ENCODE measurements around the gene AHDC1.

Gene AHDC1

GRCh38 chr1:27517907-27518718 lies 85.8 kb downstream of the AHDC1 start:
- no peaks in the 10 kb centered on the region for H3K36me3 ChIP-seq (ENCODE audit: control insufficient read depth, insufficient read depth, low read length)
- peak overlapping the region; percentile 17 for H3K9ac ChIP-seq (ENCODE audit: low read length)
- H2BK15ac ChIP-seq (replicated peaks; ENCODE audit: low read depth) = no peak overlapping the region
- no peak overlapping the region for H4K5ac ChIP-seq (ENCODE audit: low read length)
- no peaks in the 10 kb centered on the region for H3K79me2 ChIP-seq (ENCODE audit: control insufficient read depth, insufficient read depth, low read length)
- H3K4me2 ChIP-seq (ENCODE audit: low read length) = no peak overlapping the region
- H3K27me3 ChIP-seq (ENCODE audit: insufficient read depth, low read length, poor library complexity) = no peaks in the 10 kb centered on the region
- peaks cover 7% of the 10 kb centered on the region for H3K4me1 ChIP-seq (ENCODE audit: control insufficient read depth, low read depth, low read length)
- H3K18ac ChIP-seq (ENCODE audit: low read length) = no peak overlapping the region
- peak overlapping the region; percentile 49 for H3K56ac ChIP-seq (ENCODE audit: low read length)
- no peak overlapping the region for H2AK5ac ChIP-seq (ENCODE audit: low read length)
- no CpG with 5 or more reads among the region's 21 CpGs for WGBS (ENCODE audit: extremely low coverage, insufficient coverage, low lambda C conversion rate)
- no peak overlapping the region for H3K27ac ChIP-seq (ENCODE audit: low read depth, low read length)
- peak overlapping the region; percentile 35 for H2BK5ac ChIP-seq (ENCODE audit: low read length)
- peak; percentile 81 for DNase-seq
- H3K4ac ChIP-seq (ENCODE audit: low read depth, low read length) = no peak overlapping the region
- no peaks in the 10 kb centered on the region for H3K79me1 ChIP-seq (ENCODE audit: low read length)
- H3K23ac ChIP-seq (ENCODE audit: low read length) = no peak overlapping the region
- no peak overlapping the region for H2BK120ac ChIP-seq (ENCODE audit: low read depth, low read length)
- H3K4me3 ChIP-seq (ENCODE audit: low read length) = no peak overlapping the region
- H4K8ac ChIP-seq (ENCODE audit: low read depth, low read length) = no peak overlapping the region

DNA sequence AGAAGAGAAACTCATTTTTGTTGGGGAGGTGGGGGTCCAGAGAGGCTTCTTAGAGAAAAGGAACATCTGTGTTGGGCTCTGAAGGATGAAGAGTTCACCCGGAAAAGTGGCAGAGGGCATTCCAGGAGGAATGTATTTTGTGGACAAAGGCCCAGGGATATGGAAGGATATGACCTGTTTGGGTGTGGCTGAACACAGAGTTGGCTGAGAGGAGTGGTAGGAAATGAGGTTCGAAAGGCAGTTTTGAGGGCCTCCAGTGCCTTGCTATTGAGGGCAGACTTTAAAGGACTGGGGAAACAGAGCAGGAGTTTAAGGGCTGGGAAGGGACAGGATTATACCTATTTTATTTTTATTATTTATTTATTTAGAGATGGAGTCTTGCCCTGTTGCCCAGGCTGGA lies 86.6 kb downstream of the AHDC1 start:
- no peak overlapping the region for H4K5ac ChIP-seq (ENCODE audit: low read length)
- no peaks in the 10 kb centered on the region for H3K36me3 ChIP-seq (ENCODE audit: control insufficient read depth, insufficient read depth, low read length)
- H3K9ac ChIP-seq (ENCODE audit: low read length) = no peak overlapping the region
- WGBS (ENCODE audit: extremely low coverage, insufficient coverage, low lambda C conversion rate) = no CpG with 5 or more reads among the region's 2 CpGs
- no peak overlapping the region for H3K23ac ChIP-seq (ENCODE audit: low read length)
- H3K18ac ChIP-seq (ENCODE audit: low read length) = no peak overlapping the region
- no peak overlapping the region for H3K27ac ChIP-seq (ENCODE audit: low read depth, low read length)
- DNase-seq = no peak
- H3K4me2 ChIP-seq (ENCODE audit: low read length) = no peak overlapping the region
- H2BK5ac ChIP-seq (ENCODE audit: low read length) = no peak overlapping the region
- no peak overlapping the region for H3K56ac ChIP-seq (ENCODE audit: low read length)
- no peak overlapping the region for H3K4ac ChIP-seq (ENCODE audit: low read depth, low read length)
- H3K4me1 ChIP-seq (ENCODE audit: control insufficient read depth, low read depth, low read length) = peaks cover 7% of the 10 kb centered on the region
- no peak overlapping the region for H2BK15ac ChIP-seq (replicated peaks; ENCODE audit: low read depth)
- no peaks in the 10 kb centered on the region for H3K79me1 ChIP-seq (ENCODE audit: low read length)
- H3K79me2 ChIP-seq (ENCODE audit: control insufficient read depth, insufficient read depth, low read length) = no peaks in the 10 kb centered on the region
- H2BK120ac ChIP-seq (ENCODE audit: low read depth, low read length) = no peak overlapping the region
- no peak overlapping the region for H4K8ac ChIP-seq (ENCODE audit: low read depth, low read length)
- no peak overlapping the region for H2AK5ac ChIP-seq (ENCODE audit: low read length)
- H3K27me3 ChIP-seq (ENCODE audit: insufficient read depth, low read length, poor library complexity) = no peaks in the 10 kb centered on the region
- H3K4me3 ChIP-seq (ENCODE audit: low read length) = no peak overlapping the region

DNA sequence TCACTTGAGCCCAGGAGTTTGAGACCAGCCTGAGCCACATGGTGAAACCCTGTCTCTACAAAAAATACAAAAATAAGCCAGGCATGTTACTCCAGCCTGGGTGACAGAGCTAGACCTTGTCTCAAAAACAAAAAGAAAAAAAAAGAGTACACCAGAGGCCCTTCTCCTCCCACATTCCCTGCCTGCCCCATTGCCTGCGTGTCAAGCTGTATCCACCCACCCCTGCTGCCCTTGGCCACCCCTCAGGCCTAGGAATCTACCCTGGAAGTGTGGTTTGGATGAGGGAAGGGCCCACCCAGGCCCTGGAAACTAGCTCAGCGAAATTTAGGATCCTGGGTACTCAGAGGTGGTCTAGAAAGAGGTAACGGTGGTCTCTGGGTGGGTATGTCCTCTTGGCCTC lies 88.3 kb downstream of the AHDC1 start:
- no peaks in the 10 kb centered on the region for H3K36me3 ChIP-seq (ENCODE audit: control insufficient read depth, insufficient read depth, low read length)
- H3K4me1 ChIP-seq (ENCODE audit: control insufficient read depth, low read depth, low read length) = peaks cover 7% of the 10 kb centered on the region
- H2BK5ac ChIP-seq (ENCODE audit: low read length) = no peak overlapping the region
- no peak overlapping the region for H3K4me2 ChIP-seq (ENCODE audit: low read length)
- no peak overlapping the region for H2BK120ac ChIP-seq (ENCODE audit: low read depth, low read length)
- H3K27ac ChIP-seq (ENCODE audit: low read depth, low read length) = no peak overlapping the region
- H3K4ac ChIP-seq (ENCODE audit: low read depth, low read length) = no peak overlapping the region
- no peak overlapping the region for H3K9ac ChIP-seq (ENCODE audit: low read length)
- H3K56ac ChIP-seq (ENCODE audit: low read length) = no peak overlapping the region
- no peak overlapping the region for H3K4me3 ChIP-seq (ENCODE audit: low read length)
- no peak for DNase-seq
- H4K5ac ChIP-seq (ENCODE audit: low read length) = no peak overlapping the region
- no peaks in the 10 kb centered on the region for H3K79me1 ChIP-seq (ENCODE audit: low read length)
- no peak overlapping the region for H3K18ac ChIP-seq (ENCODE audit: low read length)
- H4K8ac ChIP-seq (ENCODE audit: low read depth, low read length) = no peak overlapping the region
- H2AK5ac ChIP-seq (ENCODE audit: low read length) = no peak overlapping the region
- no peaks in the 10 kb centered on the region for H3K27me3 ChIP-seq (ENCODE audit: insufficient read depth, low read length, poor library complexity)
- H3K79me2 ChIP-seq (ENCODE audit: control insufficient read depth, insufficient read depth, low read length) = no peaks in the 10 kb centered on the region
- no peak overlapping the region for H3K23ac ChIP-seq (ENCODE audit: low read length)
- H2BK15ac ChIP-seq (replicated peaks; ENCODE audit: low read depth) = no peak overlapping the region
- WGBS (ENCODE audit: extremely low coverage, insufficient coverage, low lambda C conversion rate) = no CpG with 5 or more reads among the region's 3 CpGs

DNA sequence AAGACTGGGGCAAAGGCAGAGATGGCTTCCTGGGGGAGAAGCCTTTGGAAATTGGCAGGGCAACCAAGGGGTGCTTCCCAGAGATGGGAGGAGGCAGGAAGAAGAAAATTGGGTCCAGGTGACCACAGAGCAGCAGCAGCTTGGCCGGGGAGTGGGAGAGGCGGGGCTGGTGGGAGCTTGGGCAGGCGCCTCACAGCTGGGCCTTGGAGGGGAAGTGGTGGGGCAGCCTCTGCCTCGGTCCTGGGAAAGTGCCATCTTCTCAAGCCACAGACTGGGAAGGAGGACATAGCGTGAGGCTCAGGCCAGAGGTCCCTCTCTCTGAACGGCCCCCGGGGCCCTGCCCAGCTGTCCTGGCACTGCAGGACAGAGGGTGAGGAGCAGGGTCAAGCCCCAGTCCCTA lies 90.0 kb downstream of the AHDC1 start:
- no peaks in the 10 kb centered on the region for H3K79me1 ChIP-seq (ENCODE audit: low read length)
- H3K9ac ChIP-seq (ENCODE audit: low read length) = no peak overlapping the region
- H2BK120ac ChIP-seq (ENCODE audit: low read depth, low read length) = no peak overlapping the region
- H3K27ac ChIP-seq (ENCODE audit: low read depth, low read length) = no peak overlapping the region
- no peaks in the 10 kb centered on the region for H3K27me3 ChIP-seq (ENCODE audit: insufficient read depth, low read length, poor library complexity)
- peaks cover 7% of the 10 kb centered on the region for H3K4me1 ChIP-seq (ENCODE audit: control insufficient read depth, low read depth, low read length)
- WGBS (ENCODE audit: extremely low coverage, insufficient coverage, low lambda C conversion rate) = no CpG with 5 or more reads among the region's 7 CpGs
- H3K23ac ChIP-seq (ENCODE audit: low read length) = no peak overlapping the region
- H2BK5ac ChIP-seq (ENCODE audit: low read length) = no peak overlapping the region
- no peaks in the 10 kb centered on the region for H3K79me2 ChIP-seq (ENCODE audit: control insufficient read depth, insufficient read depth, low read length)
- H3K56ac ChIP-seq (ENCODE audit: low read length) = no peak overlapping the region
- H3K4ac ChIP-seq (ENCODE audit: low read depth, low read length) = no peak overlapping the region
- no peaks in the 10 kb centered on the region for H3K36me3 ChIP-seq (ENCODE audit: control insufficient read depth, insufficient read depth, low read length)
- H2AK5ac ChIP-seq (ENCODE audit: low read length) = no peak overlapping the region
- no peak for DNase-seq
- H3K18ac ChIP-seq (ENCODE audit: low read length) = no peak overlapping the region
- H4K8ac ChIP-seq (ENCODE audit: low read depth, low read length) = no peak overlapping the region
- H3K4me2 ChIP-seq (ENCODE audit: low read length) = no peak overlapping the region
- no peak overlapping the region for H2BK15ac ChIP-seq (replicated peaks; ENCODE audit: low read depth)
- H3K4me3 ChIP-seq (ENCODE audit: low read length) = no peak overlapping the region
- no peak overlapping the region for H4K5ac ChIP-seq (ENCODE audit: low read length)

GRCh38 chr1:27513528-27513927 lies 90.4 kb downstream of the AHDC1 start:
- Histone ChIP-seq H3K23ac (ENCODE audit: low read length) (no peak overlapping the region), H3K27ac (ENCODE audit: low read depth, low read length) (no peak overlapping the region), H2AK5ac (ENCODE audit: low read length) (no peak overlapping the region), H3K79me2 (ENCODE audit: control insufficient read depth, insufficient read depth, low read length) (no peaks in the 10 kb centered on the region), H2BK120ac (ENCODE audit: low read depth, low read length) (no peak overlapping the region), H3K4me1 (ENCODE audit: control insufficient read depth, low read depth, low read length) (peaks cover 5% of the 10 kb centered on the region), H3K4ac (ENCODE audit: low read depth, low read length) (no peak overlapping the region), H3K9ac (ENCODE audit: low read length) (no peak overlapping the region), H3K56ac (ENCODE audit: low read length) (peak overlapping the region; percentile 49), H2BK15ac (replicated peaks; ENCODE audit: low read depth) (no peak overlapping the region), H2BK5ac (ENCODE audit: low read length) (no peak overlapping the region), H3K27me3 (ENCODE audit: insufficient read depth, low read length, poor library complexity) (no peaks in the 10 kb centered on the region), H3K36me3 (ENCODE audit: control insufficient read depth, insufficient read depth, low read length) (no peaks in the 10 kb centered on the region), H3K4me2 (ENCODE audit: low read length) (no peak overlapping the region), H4K8ac (ENCODE audit: low read depth, low read length) (no peak overlapping the region), H3K4me3 (ENCODE audit: low read length) (no peak overlapping the region), H3K79me1 (ENCODE audit: low read length) (no peaks in the 10 kb centered on the region), H4K5ac (ENCODE audit: low read length) (no peak overlapping the region), H3K18ac (ENCODE audit: low read length) (no peak overlapping the region)
- no peak for DNase-seq
- no CpG with 5 or more reads among the region's 5 CpGs for WGBS (ENCODE audit: extremely low coverage, insufficient coverage, low lambda C conversion rate)

Data from mesendoderm (in vitro differentiated cells).